GM12878 (cell line): Measurements from ENCODE around the gene SRSF5.

Experiments
- EZH2 ChIP-seq: IDR thresholded peaks from 2 replicates; pipeline ENCODE4 v1.6.1; 2012; ENCODE audit warnings: low read depth, mild to moderate bottlenecking, control low read depth, inconsistent platforms, low read length, borderline replicate concordance; ENCODE audit not compliant: control insufficient read depth
- PAX5 ChIP-seq: IDR thresholded peaks from 2 replicates; pipeline ENCODE4 v1.6.1; 2011; ENCODE audit warnings: low read depth, low read length, borderline replicate concordance
- REST ChIP-seq: IDR thresholded peaks from 2 replicates; pipeline ENCODE4 v1.6.1; 2012; ENCODE audit warnings: mild to moderate bottlenecking, low read depth, low read length
- SP1 ChIP-seq: IDR thresholded peaks from one replicate; pipeline ENCODE4 v1.6.1; 2011; ENCODE audit warnings: low read depth, low read length
- TF ChIP-seq, protein P1 (sequence below): IDR thresholded peaks from 2 replicates; pipeline ENCODE4 v1.6.1; 2012; ENCODE audit warnings: low read depth, low read length, improper control_type of control experiment

- TF ChIP-seq SP1, result no peak
- no peak for TF ChIP-seq REST
- no peak for TF ChIP-seq PAX5
- TF ChIP-seq, protein P1, sequence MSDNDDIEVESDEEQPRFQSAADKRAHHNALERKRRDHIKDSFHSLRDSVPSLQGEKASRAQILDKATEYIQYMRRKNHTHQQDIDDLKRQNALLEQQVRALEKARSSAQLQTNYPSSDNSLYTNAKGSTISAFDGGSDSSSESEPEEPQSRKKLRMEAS, result no peak
- TF ChIP-seq EZH2, result no peak
Measured at GRCh38 chr14:69811868-69812252, 44.9 kb downstream of the SRSF5 start.
